ENCODE data around the gene C16orf92. TPM values are rescaled to one million over a fixed set of nuclear protein-coding genes. Genes with fewer than 3 reads are reported as not detected.

C16orf92 gene
- total and polyA plus RNA-seq, 2 of the 13 experiments (the other 11 are each of a cell fraction or from before 2014, with no cell fraction given): not detected

GRCh38 chr16:30065102-30065942, 42.3 kb downstream of the C16orf92 start, which contains the start of gene ALDOA (continued):
- TF ChIP-seq ZHX2 (IDR thresholded peaks at IDR 0.05; ENCODE audit: low read depth): peak; percentile 64
- TF ChIP-seq ZHX2 (CRISPR knock-in tag; IDR thresholded peaks at IDR 0.05; ENCODE audit: borderline replicate concordance): peak; percentile 92
- peak; percentile 50; the same call in 1 of the 2 replicates for TF ChIP-seq MNT (IDR thresholded peaks at IDR 0.05)
- TF ChIP-seq MAFK (conservative IDR thresholded peaks at IDR 0.05 in 1 of 2, IDR thresholded peaks at IDR 0.05 in 1 of 2; ENCODE audit: low read length in 2 of 2): peak; percentile 65 to 88
- peak; percentile 44 for TF ChIP-seq GLI4 (CRISPR knock-in tag; IDR thresholded peaks at IDR 0.05; ENCODE audit: borderline replicate concordance)
- TF ChIP-seq ZNF142 (CRISPR knock-in tag; IDR thresholded peaks at IDR 0.05): peak; percentile 85
- peak; percentile 55; the same call in 1 of the 2 replicates for TF ChIP-seq THAP7 (CRISPR knock-in tag; IDR thresholded peaks at IDR 0.05)
- peak; percentile 56; the same call in 1 of the 2 replicates for TF ChIP-seq MLXIP (CRISPR knock-in tag; IDR thresholded peaks at IDR 0.05; ENCODE audit: borderline replicate concordance)
- TF ChIP-seq RCOR2 (CRISPR knock-in tag; IDR thresholded peaks at IDR 0.05): 0 out of 2 replicates have a peak, but pooled peaks have one; percentile 66
